ENCODE data around the gene ATF6B.

- TF ChIP-seq, protein P1, sequence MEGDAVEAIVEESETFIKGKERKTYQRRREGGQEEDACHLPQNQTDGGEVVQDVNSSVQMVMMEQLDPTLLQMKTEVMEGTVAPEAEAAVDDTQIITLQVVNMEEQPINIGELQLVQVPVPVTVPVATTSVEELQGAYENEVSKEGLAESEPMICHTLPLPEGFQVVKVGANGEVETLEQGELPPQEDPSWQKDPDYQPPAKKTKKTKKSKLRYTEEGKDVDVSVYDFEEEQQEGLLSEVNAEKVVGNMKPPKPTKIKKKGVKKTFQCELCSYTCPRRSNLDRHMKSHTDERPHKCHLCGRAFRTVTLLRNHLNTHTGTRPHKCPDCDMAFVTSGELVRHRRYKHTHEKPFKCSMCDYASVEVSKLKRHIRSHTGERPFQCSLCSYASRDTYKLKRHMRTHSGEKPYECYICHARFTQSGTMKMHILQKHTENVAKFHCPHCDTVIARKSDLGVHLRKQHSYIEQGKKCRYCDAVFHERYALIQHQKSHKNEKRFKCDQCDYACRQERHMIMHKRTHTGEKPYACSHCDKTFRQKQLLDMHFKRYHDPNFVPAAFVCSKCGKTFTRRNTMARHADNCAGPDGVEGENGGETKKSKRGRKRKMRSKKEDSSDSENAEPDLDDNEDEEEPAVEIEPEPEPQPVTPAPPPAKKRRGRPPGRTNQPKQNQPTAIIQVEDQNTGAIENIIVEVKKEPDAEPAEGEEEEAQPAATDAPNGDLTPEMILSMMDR (IDR thresholded peaks at IDR 0.05; ENCODE audit: poor library complexity) = no peak
- no peak for TF ChIP-seq EZH2 (IDR thresholded peaks at IDR 0.05; ENCODE audit: borderline replicate concordance)
These were observed 19.9 kb downstream of the ATF6B start for GRCh38 chr6:32108094-32108627.
